SK-N-SH (cell line): ENCODE data around the gene CD81. TPM values are rescaled to one million over a fixed set of nuclear protein-coding genes. Genes with fewer than 3 reads are reported as not detected.

ENCODE experiments used
- CTCF ChIA-PET: fragments of 300-600, 350-600 bp; formaldehyde crosslinking; extraction: SDS; loops from one replicate; lab custom pipeline; 2021; lab: Yijun Ruan, JAX
- POLR2A ChIA-PET: fragments of 350-600 bp; sonication (Branson Sonifier 250); formaldehyde crosslinking; extraction: SDS; loops from one replicate; lab custom pipeline; 2020; ENCODE audit warnings: antibody characterized with exemption, inconsistent platforms; lab: Yijun Ruan, JAX
- DNase-seq: peaks from one replicate; pipeline ENCODE4 v3.0.0; 2012
- H2AFZ ChIP-seq: fragments of 200-600 bp; sonication (generic); 2 replicates; pipeline ENCODE4 v1.8.1; 2016; ENCODE audit warnings: antibody characterized with exemption, mild to moderate bottlenecking, low read depth
- H3F3A ChIP-seq: fragments of 200-600 bp; sonication (generic); replicated peaks from 2 replicates; pipeline ENCODE3; 2016; ENCODE audit warnings: antibody characterized with exemption, mild to moderate bottlenecking; ENCODE audit not compliant: insufficient read depth
- H3K27ac ChIP-seq, 2 experiments: fragments of 200-500 bp in 1 of 2; fragments of 200-600 bp in 1 of 2; sonication (Bioruptor generic) in 1 of 2; sonication (generic), shearing (Covaris generic) in 1 of 2; 2 replicates each; pipeline versions ENCODE4 v1.5.1 to v1.6.1; 2014 to 2016; ENCODE audit warnings: low read depth in 2 of 2, inconsistent platforms in 1 of 2, low read length in 1 of 2, mild to moderate bottlenecking in 1 of 2, mixed read lengths in 1 of 2
- H3K27me3 ChIP-seq: fragments of 200-600 bp; sonication (generic), shearing (Covaris generic); 2 replicates; pipeline ENCODE4 v1.6.1; 2016; ENCODE audit warnings: mixed run types; ENCODE audit not compliant: insufficient read depth
- H3K36me3 ChIP-seq, 2 experiments: fragments of 200-500 bp in 1 of 2; fragments of 200-600 bp in 1 of 2; sonication (Bioruptor generic) in 1 of 2; sonication (generic) in 1 of 2; replicated peaks in 1 of 2; 2 replicates each; pipeline versions ENCODE3 to v1.5.1; 2014 to 2016; ENCODE audit warnings: low read length in 1 of 2, mild to moderate bottlenecking in 1 of 2; ENCODE audit not compliant: insufficient read depth in 2 of 2, control insufficient read depth in 1 of 2
- H3K4me1 ChIP-seq, 2 experiments: fragments of 200-500 bp in 1 of 2; fragments of 200-600 bp in 1 of 2; sonication (Bioruptor generic) in 1 of 2; sonication (generic), shearing (Covaris generic) in 1 of 2; 2 replicates each; pipeline versions ENCODE4 v1.5.1 to v1.6.1; 2014 to 2016; ENCODE audit warnings: low read depth in 1 of 2, low read length in 1 of 2, mixed run types in 1 of 2; ENCODE audit not compliant: insufficient read depth in 2 of 2, control insufficient read depth in 1 of 2
- H3K4me2 ChIP-seq: fragments of 200-600 bp; sonication (generic), shearing (Covaris generic); 2 replicates; pipeline ENCODE4 v1.6.1; 2017; ENCODE audit warnings: mixed run types
- H3K4me3 ChIP-seq, 2 experiments: fragments of 200-500 bp in 1 of 2; fragments of 200-600 bp in 1 of 2; sonication (Bioruptor generic) in 1 of 2; sonication (generic), shearing (Covaris generic) in 1 of 2; 2 replicates each; pipeline versions ENCODE4 v1.5.1 to v1.8.1; 2014 to 2016; ENCODE audit warnings: low read depth in 2 of 2, inconsistent platforms in 1 of 2, low read length in 1 of 2, mild to moderate bottlenecking in 1 of 2, mixed read lengths in 1 of 2, moderate library complexity in 1 of 2
- H3K79me2 ChIP-seq: fragments of 200-600 bp; sonication (generic); 2 replicates; pipeline ENCODE4 v1.8.1; 2017; ENCODE audit warnings: mild to moderate bottlenecking; ENCODE audit not compliant: insufficient read depth
- H3K9ac ChIP-seq: fragments of 200-600 bp; sonication (generic); 2 replicates; pipeline ENCODE4 v1.6.1; 2017; ENCODE audit warnings: mixed run types
- H3K9me2 ChIP-seq: fragments of 200-600 bp; sonication (generic); 2 replicates; pipeline ENCODE4 v1.6.1; 2017; ENCODE audit warnings: mixed run types
- H3K9me3 ChIP-seq: fragments of 200-600 bp; sonication (generic); 2 replicates; pipeline ENCODE4 v1.6.1; 2017; ENCODE audit warnings: mixed run types, mild to moderate bottlenecking, moderate library complexity
- H4K20me1 ChIP-seq: fragments of 200-600 bp; sonication (generic); 2 replicates; pipeline ENCODE4 v1.6.1; 2017; ENCODE audit warnings: mild to moderate bottlenecking, mixed run types; ENCODE audit not compliant: insufficient read depth
- CHD2 ChIP-seq: fragments of 150-350 bp; IDR thresholded peaks from 2 replicates; pipeline ENCODE4 v1.6.1; 2018; ENCODE audit warnings: low read length; ENCODE audit not compliant: partially characterized antibody
- FOXJ3 ChIP-seq: sonication (generic); formaldehyde crosslinking; IDR thresholded peaks from 2 replicates; pipeline ENCODE4 v1.5.1; 2020; ENCODE audit warnings: mild to moderate bottlenecking, missing genetic modification reagents
- FOXM1 ChIP-seq: IDR thresholded peaks from 2 replicates; pipeline ENCODE4 v1.4.0; 2012; ENCODE audit warnings: low read depth, mild to moderate bottlenecking
- GATA2 ChIP-seq: sonication (generic); formaldehyde crosslinking; IDR thresholded peaks from 2 replicates; pipeline ENCODE4 v1.5.0; 2020; ENCODE audit warnings: mild to moderate bottlenecking, missing genetic modification reagents
- IRF3 ChIP-seq: fragments of 150-350 bp; IDR thresholded peaks from 2 replicates; pipeline ENCODE4 v1.6.1; 2016; ENCODE audit warnings: mild to moderate bottlenecking, low read depth, low read length
- JUND ChIP-seq: IDR thresholded peaks from 2 replicates; pipeline ENCODE4 v1.4.0; 2012
- MAX ChIP-seq: IDR thresholded peaks from 2 replicates; pipeline ENCODE4 v1.4.0; 2012; ENCODE audit warnings: low read depth
- MXI1 ChIP-seq: IDR thresholded peaks from 2 replicates; pipeline ENCODE4 v1.6.1; 2012; ENCODE audit warnings: mild to moderate bottlenecking, low read depth, low read length, improper control_type of control experiment
- POLR2AphosphoS5 ChIP-seq: IDR thresholded peaks from 2 replicates; pipeline ENCODE4 v1.6.1; 2012; ENCODE audit warnings: low read depth, low read length
- RAD21 ChIP-seq: IDR thresholded peaks from 2 replicates; pipeline ENCODE4 v1.6.1; 2012; ENCODE audit warnings: mild to moderate bottlenecking, low read length
- REST ChIP-seq: IDR thresholded peaks from 2 replicates; pipeline ENCODE4 v1.6.1; 2012; ENCODE audit warnings: mild to moderate bottlenecking, low read depth, low read length, moderate library complexity
- RFX5 ChIP-seq: IDR thresholded peaks from 2 replicates; pipeline ENCODE4 v1.6.1; 2012; ENCODE audit warnings: mild to moderate bottlenecking, improper control_type of control experiment, low read length
- TCF12 ChIP-seq: IDR thresholded peaks from 2 replicates; pipeline ENCODE4 v1.4.0; 2012
- ZBTB33 ChIP-seq: IDR thresholded peaks from 2 replicates; pipeline ENCODE4 v1.4.0; 2012; ENCODE audit warnings: low read depth, borderline replicate concordance
- WGBS: methylation state at CpG from one replicate; pipeline ENCODE4 v1.1.6; 2017; ENCODE audit warnings: low lambda C conversion rate; 5-methylcytosine and 5-hydroxymethylcytosine counted together
- polyA plus RNA-seq, 3 experiments: library from polyadenylated mRNA; depleted of rRNA; stranded (reverse); fragments of >200 nt; gene quantifications; 2 replicates each; pipeline ENCODE4 v1.2.3, GENCODE V29; 2012

CD81 gene
- polyA plus RNA-seq, 1 of the 3 experiments (the other 2 are of a cell fraction), result 517 TPM

- TF ChIP-seq FOXM1, result no peak
- TF ChIP-seq GATA2 (CRISPR knock-in tag), result no peak
- no peak for TF ChIP-seq MXI1
- no peak for TF ChIP-seq REST
- TF ChIP-seq RAD21, result no peak
- no peak for TF ChIP-seq TCF12
- no peak for TF ChIP-seq IRF3
- no peak for TF ChIP-seq FOXJ3 (CRISPR knock-in tag)
- Histone ChIP-seq H3K9ac (no peak overlapping the region), H3K9me3 (no peaks in the 10 kb centered on the region), H2AFZ (no peak overlapping the region), H3K4me1 (no peaks in the 10 kb centered on the region), H3K36me3 (no peaks in the 10 kb centered on the region), H3K4me3 (no peak overlapping the region), H3F3A (no peaks in the 10 kb centered on the region), H3K27ac (no peak overlapping the region), H3K79me2 (no peaks in the 10 kb centered on the region), H3K9me2 (no peaks in the 10 kb centered on the region), H3K4me2 (no peak overlapping the region), H4K20me1 (no peaks in the 10 kb centered on the region), H3K27me3 (no peaks in the 10 kb centered on the region)
- no peak for DNase-seq
- 65% methylated on average over 4 of the region's 9 CpGs for WGBS
- POLR2A ChIA-PET, result no interaction called here
- CTCF ChIA-PET, result interaction anchor here (0.7 to 5.1 kb wide), 7 partner anchors 9 to 258 kb away, joined by 3 to 70 read pairs (median 6); no protein-coding TSS in a partner anchor
Observed at GRCh38 chr11:2410616-2411015, 33.5 kb downstream of the CD81 start.

- CTCF ChIA-PET, result interaction anchor here (0.6 to 5.1 kb wide), 7 partner anchors 8 to 516 kb away, joined by 3 to 70 read pairs (median 6); no protein-coding TSS in a partner anchor
- Histone ChIP-seq H3K4me1 (no peaks in the 10 kb centered on the region), H3K36me3 (no peaks in the 10 kb centered on the region), H3K4me3 (no peak overlapping the region), H2AFZ (no peak overlapping the region), H4K20me1 (no peaks in the 10 kb centered on the region), H3F3A (no peaks in the 10 kb centered on the region), H3K9ac (no peak overlapping the region), H3K79me2 (no peaks in the 10 kb centered on the region), H3K9me2 (no peaks in the 10 kb centered on the region), H3K27me3 (no peaks in the 10 kb centered on the region), H3K9me3 (no peaks in the 10 kb centered on the region), H3K27ac (no peak overlapping the region), H3K4me2 (no peak overlapping the region)
- no peak for DNase-seq
- WGBS, result 84% methylated on average over 14 of the region's 30 CpGs
- POLR2A ChIA-PET, result no interaction called here
- TF ChIP-seq RFX5 (no peak), FOXJ3 (CRISPR knock-in tag) (no peak), CHD2 (no peak), MAX (no peak), TCF12 (no peak), REST (no peak), POLR2AphosphoS5 (no peak), ZBTB33 (no peak), JUND (no peak)
Observed at GRCh38 chr11:2411446-2412305, 34.6 kb downstream of the CD81 start.
